H9 (cell line): ENCODE results near the gene SIPA1L3. TPM values are rescaled to one million over a fixed set of nuclear protein-coding genes. Genes with fewer than 3 reads are reported as not detected.

Source experiments
- DNase-seq: peaks from one replicate; pipeline ENCODE4 v3.0.0-alpha.2; 2017
- H2AFZ ChIP-seq: one replicate; pipeline ENCODE4 v1.6.1; 2013; ENCODE audit warnings: mild to moderate bottlenecking, low read length, control low read depth, moderate library complexity
- H2AK5ac ChIP-seq: 2 replicates; pipeline ENCODE4 v1.6.1; 2013; ENCODE audit warnings: low read length, control low read depth, mixed read lengths; ENCODE audit not compliant: insufficient read length
- H2BK120ac ChIP-seq: one replicate; pipeline ENCODE4 v1.6.1; 2013; ENCODE audit warnings: low read depth, mild to moderate bottlenecking, low read length, control low read depth, inconsistent platforms; ENCODE audit not compliant: poor library complexity, severe bottlenecking
- H2BK12ac ChIP-seq: 2 replicates; pipeline ENCODE4 v1.6.1; 2013; ENCODE audit warnings: low read length, control low read depth, mixed read lengths, low read depth; ENCODE audit not compliant: insufficient read length
- H2BK15ac ChIP-seq: 2 replicates; pipeline ENCODE4 v1.6.1; 2013; ENCODE audit warnings: low read depth, low read length, control low read depth
- H2BK20ac ChIP-seq: one replicate; pipeline ENCODE4 v1.6.1; 2013; ENCODE audit warnings: low read depth, mild to moderate bottlenecking, low read length, control low read depth, inconsistent platforms; ENCODE audit not compliant: poor library complexity, severe bottlenecking
- H2BK5ac ChIP-seq: 2 replicates; pipeline ENCODE4 v1.6.1; 2013; ENCODE audit warnings: low read length, control low read depth, mixed read lengths; ENCODE audit not compliant: insufficient read length
- H3K14ac ChIP-seq: 2 replicates; pipeline ENCODE4 v1.6.1; 2013; ENCODE audit warnings: low read length, control low read depth; ENCODE audit not compliant: insufficient read depth
- H3K18ac ChIP-seq: 2 replicates; pipeline ENCODE4 v1.6.1; 2013; ENCODE audit warnings: low read depth, mild to moderate bottlenecking, mixed read lengths, low read length, control low read depth; ENCODE audit not compliant: insufficient read length
- H3K23ac ChIP-seq: 2 replicates; pipeline ENCODE4 v1.6.1; 2013; ENCODE audit warnings: low read length, control low read depth, mixed read lengths, low read depth; ENCODE audit not compliant: insufficient read length
- H3K23me2 ChIP-seq: 2 replicates; pipeline ENCODE4 v1.6.1; 2013; ENCODE audit warnings: low read depth, mild to moderate bottlenecking, mixed read lengths, low read length, control low read depth; ENCODE audit not compliant: insufficient read length, poor library complexity, severe bottlenecking
- H3K27ac ChIP-seq: 2 replicates; pipeline ENCODE4 v1.5.1; 2013; ENCODE audit warnings: low read length, control low read depth, mixed read lengths, low read depth; ENCODE audit not compliant: insufficient read length
- H3K27me3 ChIP-seq: 2 replicates; pipeline ENCODE4 v1.6.1; 2013; ENCODE audit warnings: low read length, control low read depth, inconsistent platforms; ENCODE audit not compliant: insufficient read depth
- H3K4ac ChIP-seq: 2 replicates; pipeline ENCODE4 v1.6.1; 2013; ENCODE audit warnings: low read depth, mild to moderate bottlenecking, control low read depth, inconsistent platforms, low read length, moderate library complexity
- H3K4me1 ChIP-seq: 2 replicates; pipeline ENCODE4 v1.6.1; 2013; ENCODE audit warnings: low read length, control low read depth, inconsistent platforms; ENCODE audit not compliant: insufficient read depth
- H3K4me2 ChIP-seq: 2 replicates; pipeline ENCODE4 v1.6.1; 2013; ENCODE audit warnings: low read length, control low read depth, mixed read lengths; ENCODE audit not compliant: insufficient read length, insufficient read depth
- H3K56ac ChIP-seq: 2 replicates; pipeline ENCODE4 v1.6.1; 2013; ENCODE audit warnings: low read depth, mild to moderate bottlenecking, mixed read lengths, low read length, control low read depth; ENCODE audit not compliant: insufficient read length
- H3K79me1 ChIP-seq: 2 replicates; pipeline ENCODE4 v1.6.1; 2013; ENCODE audit warnings: low read depth, mild to moderate bottlenecking, moderate library complexity, low read length, control low read depth, inconsistent platforms; ENCODE audit not compliant: insufficient read depth, poor library complexity, severe bottlenecking
- H3K79me2 ChIP-seq: 2 replicates; pipeline ENCODE4 v1.6.1; 2013; ENCODE audit warnings: low read length, control low read depth, inconsistent platforms; ENCODE audit not compliant: insufficient read depth
- H3K9ac ChIP-seq: 2 replicates; pipeline ENCODE4 v1.6.1; 2013; ENCODE audit warnings: low read length, control low read depth, mixed read lengths; ENCODE audit not compliant: insufficient read length; ENCODE audit errors: extremely low read depth
- H3K9me3 ChIP-seq: one replicate; pipeline ENCODE4 v1.6.1; 2013; ENCODE audit warnings: low read depth, low read length, inconsistent platforms; ENCODE audit not compliant: control insufficient read depth
- H3T11ph ChIP-seq: one replicate; pipeline ENCODE4 v1.6.1; 2013; ENCODE audit warnings: mild to moderate bottlenecking, low read length, control low read depth, inconsistent platforms
- H4K20me1 ChIP-seq: one replicate; pipeline ENCODE4 v1.6.1; 2013; ENCODE audit not compliant: control insufficient read depth, insufficient read length, insufficient read depth
- H4K5ac ChIP-seq: 2 replicates; pipeline ENCODE4 v1.6.1; 2013; ENCODE audit warnings: low read depth, mild to moderate bottlenecking, mixed read lengths, low read length, control low read depth; ENCODE audit not compliant: insufficient read length
- H4K8ac ChIP-seq: replicated peaks from 2 replicates; pipeline ENCODE4 v1.6.1; 2013; ENCODE audit warnings: low read length, control low read depth, mixed read lengths, low read depth; ENCODE audit not compliant: insufficient read length
- H4K91ac ChIP-seq: 2 replicates; pipeline ENCODE4 v1.6.1; 2013; ENCODE audit warnings: low read depth, mild to moderate bottlenecking, moderate library complexity, mixed read lengths, low read length, control low read depth; ENCODE audit not compliant: insufficient read length
- H3K27ac Mint-ChIP-seq, 3 experiments: 2 replicates in 2 of 3; 3 replicates in 1 of 3; pipeline ENCODE4 v1.8.0; 2020 to 2021; ENCODE audit warnings: mixed read lengths in 3 of 3, mild to moderate bottlenecking in 1 of 3, moderate library complexity in 1 of 3
- H3K27me3 Mint-ChIP-seq: 2 replicates; pipeline ENCODE4 v1.8.0; 2021; ENCODE audit warnings: low read depth, mild to moderate bottlenecking, moderate library complexity, mixed read lengths
- H3K36me3 Mint-ChIP-seq, 3 experiments: 2 replicates in 2 of 3; 3 replicates in 1 of 3; pipeline ENCODE4 v1.8.0; 2020 to 2021; ENCODE audit warnings: low read depth in 3 of 3, mixed read lengths in 3 of 3; ENCODE audit not compliant: insufficient read depth in 1 of 3
- H3K4me1 Mint-ChIP-seq, 2 experiments: 2 replicates each; pipeline ENCODE4 v1.8.0; 2020; ENCODE audit warnings: mixed read lengths in 2 of 2
- H3K4me3 Mint-ChIP-seq, 2 experiments: 2 replicates in 1 of 2; 3 replicates in 1 of 2; pipeline ENCODE4 v1.8.0; 2020 to 2021; ENCODE audit warnings: mild to moderate bottlenecking in 2 of 2, mixed read lengths in 2 of 2, moderate library complexity in 1 of 2
- H3K9me3 Mint-ChIP-seq, 2 experiments: 2 replicates in 1 of 2; 3 replicates in 1 of 2; pipeline ENCODE4 v1.8.0; 2020; ENCODE audit warnings: mild to moderate bottlenecking in 2 of 2, mixed read lengths in 2 of 2, moderate library complexity in 1 of 2
- CTCF ChIP-seq: fragments of 200-600 bp; sonication (generic); conservative IDR thresholded peaks from 3 replicates; pipeline ENCODE4 v1.8.0; 2021; ENCODE audit warnings: antibody characterized with exemption, mild to moderate bottlenecking
- WGBS: extraction: QIAGEN DNeasy Blood & Tissue Kit; methylation state at CpG from one replicate; pipeline ENCODE4 v1.1.7; 2013; ENCODE audit warnings: missing lambda C conversion rate, low lambda C conversion rate, mixed read lengths; ENCODE audit not compliant: insufficient read length; ENCODE audit errors: extremely low coverage; 5-methylcytosine and 5-hydroxymethylcytosine counted together
- total RNA-seq: library from RNA; stranded (reverse); gene quantifications from 2 replicates; pipeline ENCODE4 v1.2.1, GENCODE V29; 2021

The SIPA1L3 gene
- total RNA-seq, 1 experiment from 2014 or later, result 40.1 TPM

- no peak overlapping the region for H3K18ac ChIP-seq
- H2BK120ac ChIP-seq, result no peak overlapping the region
- no peak overlapping the region for H2BK12ac ChIP-seq
- H3K4me2 ChIP-seq, result no peak overlapping the region
- no CpG with 5 or more reads among the region's 7 CpGs for WGBS
- no peak overlapping the region for H2BK15ac ChIP-seq
- peaks cover 8 to 18% of the 10 kb centered on the region in 2 experiments for H3K9me3 Mint-ChIP-seq
- H3K14ac ChIP-seq, result no peak overlapping the region
- H3K79me2 ChIP-seq, result no peaks in the 10 kb centered on the region
- no peak overlapping the region for H4K8ac ChIP-seq
- no peaks in the 10 kb centered on the region for H3K27me3 Mint-ChIP-seq
- H3K4me1 Mint-ChIP-seq, result no peaks in the 10 kb centered on the region
- peaks cover 12% of the 10 kb centered on the region for H3K9me3 ChIP-seq
- no peaks in the 10 kb centered on the region for H3K4me1 ChIP-seq
- no peak overlapping the region for H3K4me3 Mint-ChIP-seq
- H2AFZ ChIP-seq, result no peak overlapping the region
- no peak for TF ChIP-seq CTCF
- H3K56ac ChIP-seq, result no peak overlapping the region
- H3K36me3 Mint-ChIP-seq, result peaks cover 38 to 60% (median 49%) of the 10 kb centered on the region in 3 experiments
- no peaks in the 10 kb centered on the region for H3K79me1 ChIP-seq
- no peak for DNase-seq
- H3K9ac ChIP-seq, result no peak overlapping the region
- no peak overlapping the region for H3K4ac ChIP-seq
- H4K20me1 ChIP-seq, result no peaks in the 10 kb centered on the region
- no peaks in the 10 kb centered on the region for H3K23me2 ChIP-seq
- H2BK20ac ChIP-seq, result no peak overlapping the region
- no peak overlapping the region for H3K23ac ChIP-seq
- H2BK5ac ChIP-seq, result no peak overlapping the region
- H3K27ac Mint-ChIP-seq, result peak overlapping the region in 1 of 3 experiments; percentile 48; a peak in 1 of 7 replicates
- no peak overlapping the region for H2AK5ac ChIP-seq
- H3K27ac ChIP-seq, result no peak overlapping the region
- no peak overlapping the region for H4K5ac ChIP-seq
- H3K27me3 ChIP-seq, result no peaks in the 10 kb centered on the region; the same call in 1 of the 2 replicates
- H3T11ph ChIP-seq, result no peak overlapping the region
- no peak overlapping the region for H4K91ac ChIP-seq
Measured at GRCh38 chr19:38162632-38163031, 255.6 kb downstream of the SIPA1L3 start.
